WTC11 (cell line): ENCODE measurements around the gene ERC2. TPM values are rescaled to one million over a fixed set of nuclear protein-coding genes. Genes with fewer than 3 reads are reported as not detected.

Experiments used
- ATAC-seq: fragments of 200-7000 bp; cut with Tn5 transposase; 2 replicates; pipeline ENCODE4 v1.10.0; 2021; ENCODE audit warnings: mild to moderate bottlenecking, moderate library complexity
- CTCF ChIA-PET: fragments of 300-600 bp; sonication (Branson Sonifier 250); formaldehyde crosslinking; loops from one replicate; lab custom pipeline; 2021; ENCODE audit warnings: antibody characterized with exemption; lab: Charles Lee
- POLR2A ChIA-PET: fragments of 350-600 bp; sonication (Branson Sonifier 250); formaldehyde crosslinking; loops from one replicate; lab custom pipeline; 2021; ENCODE audit warnings: antibody characterized with exemption; lab: Charles Lee
- DNase-seq: peaks from one replicate; pipeline ENCODE4 v3.0.0; 2021; ENCODE audit warnings: low spot score
- H3K27ac Mint-ChIP-seq: 2 replicates; pipeline ENCODE4 v1.8.0; 2021; ENCODE audit warnings: mixed read lengths
- H3K27me3 Mint-ChIP-seq: 2 replicates; pipeline ENCODE4 v1.8.0; 2021; ENCODE audit warnings: low read depth, mild to moderate bottlenecking, moderate library complexity, mixed read lengths
- H3K36me3 Mint-ChIP-seq: 2 replicates; pipeline ENCODE4 v1.8.0; 2021; ENCODE audit warnings: mixed read lengths
- H3K4me1 Mint-ChIP-seq: 2 replicates; pipeline ENCODE4 v1.8.0; 2022; ENCODE audit warnings: mixed read lengths
- H3K4me3 Mint-ChIP-seq: 2 replicates; pipeline ENCODE4 v1.8.0; 2021; ENCODE audit warnings: mild to moderate bottlenecking, moderate library complexity, mixed read lengths
- H3K9me3 Mint-ChIP-seq: 2 replicates; pipeline ENCODE4 v1.8.0; 2021; ENCODE audit warnings: mixed read lengths
- CREB1 ChIP-seq: sonication (generic); formaldehyde crosslinking; IDR thresholded peaks from 2 replicates; pipeline ENCODE4 v1.8.0; 2023; ENCODE audit warnings: mild to moderate bottlenecking, missing genetic modification reagents
- ESRRA ChIP-seq: sonication (generic); formaldehyde crosslinking; IDR thresholded peaks from 2 replicates; pipeline ENCODE4 v1.8.1; 2022; ENCODE audit warnings: mild to moderate bottlenecking, missing genetic modification reagents, borderline replicate concordance
- FOXK1 ChIP-seq: sonication (generic); formaldehyde crosslinking; IDR thresholded peaks from 2 replicates; pipeline ENCODE4 v1.8.0; 2022; ENCODE audit warnings: mild to moderate bottlenecking, moderate library complexity, missing genetic modification reagents
- FOXP1 ChIP-seq: sonication (generic); formaldehyde crosslinking; IDR thresholded peaks from 2 replicates; pipeline ENCODE4 v1.8.0; 2022; ENCODE audit warnings: missing genetic modification reagents, mild to moderate bottlenecking, moderate library complexity, borderline replicate concordance
- GRHL2 ChIP-seq: fragments of 250-450 bp; sonication (Bioruptor Pico); IDR thresholded peaks from 2 replicates; pipeline ENCODE4 v1.8.0; 2022; ENCODE audit warnings: mild to moderate bottlenecking, moderate library complexity; ENCODE audit not compliant: insufficient replicate concordance, severe bottlenecking
- HMGA2 ChIP-seq: fragments of 250-450 bp; sonication (Bioruptor Pico); IDR thresholded peaks from 2 replicates; pipeline ENCODE4 v1.4.0; 2021; ENCODE audit warnings: mild to moderate bottlenecking, moderate library complexity
- KAT7 ChIP-seq: sonication (generic); formaldehyde crosslinking; IDR thresholded peaks from 2 replicates; pipeline ENCODE4 v1.8.1; 2023; ENCODE audit warnings: missing genetic modification reagents, mild to moderate bottlenecking, borderline replicate concordance
- PRDM15 ChIP-seq: sonication (generic); formaldehyde crosslinking; IDR thresholded peaks from 2 replicates; pipeline ENCODE4 v1.8.0; 2022; ENCODE audit warnings: missing genetic modification reagents
- RORB ChIP-seq: fragments of 250-450 bp; sonication (Bioruptor Pico); IDR thresholded peaks from 2 replicates; pipeline ENCODE4 v1.9.0; 2021; ENCODE audit warnings: mild to moderate bottlenecking
- SMAD3 ChIP-seq: sonication (generic); formaldehyde crosslinking; IDR thresholded peaks from 2 replicates; pipeline ENCODE4 v1.8.0; 2022; ENCODE audit warnings: missing genetic modification reagents, mild to moderate bottlenecking, borderline replicate concordance
- SOX15 ChIP-seq: fragments of 250-450 bp; sonication (Bioruptor Pico); IDR thresholded peaks from 2 replicates; pipeline ENCODE4 v1.9.0; 2021; ENCODE audit warnings: mild to moderate bottlenecking
- TP53 ChIP-seq: sonication (generic); formaldehyde crosslinking; IDR thresholded peaks from 2 replicates; pipeline ENCODE4 v1.8.1; 2023; ENCODE audit warnings: mild to moderate bottlenecking, missing genetic modification reagents
- ZBTB21 ChIP-seq: sonication (generic); formaldehyde crosslinking; IDR thresholded peaks from 2 replicates; pipeline ENCODE4 v1.8.1; 2023; ENCODE audit warnings: mild to moderate bottlenecking, missing genetic modification reagents, borderline replicate concordance
- ZBTB43 ChIP-seq: sonication (generic); formaldehyde crosslinking; IDR thresholded peaks from 2 replicates; pipeline ENCODE4 v1.8.1; 2023; ENCODE audit warnings: mild to moderate bottlenecking, missing genetic modification reagents
- ZNF219 ChIP-seq: sonication (generic); formaldehyde crosslinking; IDR thresholded peaks from 2 replicates; pipeline ENCODE4 v1.8.0; 2023; ENCODE audit warnings: missing genetic modification reagents, mild to moderate bottlenecking, borderline replicate concordance
- ZNF281 ChIP-seq: sonication (generic); formaldehyde crosslinking; IDR thresholded peaks from 2 replicates; pipeline ENCODE4 v1.8.0; 2023; ENCODE audit warnings: mild to moderate bottlenecking, missing genetic modification reagents
- total RNA-seq: library from RNA; stranded (reverse); gene quantifications from 3 replicates; pipeline ENCODE4 v1.2.3, GENCODE V29; 2021

Gene ERC2
- total RNA-seq, 1 experiment from 2014 or later = 23.5 TPM

GRCh38 chr3:55482496-55483195 lies 985.6 kb downstream of the ERC2 start (continued):
- TF ChIP-seq ZNF281 = no peak
- TF ChIP-seq CREB1 (CRISPR knock-in tag) = no peak
- TF ChIP-seq FOXK1 = no peak

- CTCF ChIA-PET = interaction anchor here (0.8 to 2.0 kb wide), 6 partner anchors 18 to 651 kb away, joined by 3 to 8 read pairs (median 4); no protein-coding TSS in a partner anchor
- POLR2A ChIA-PET = interaction anchor here (0.6 kb wide), 1 partner anchor 1135 kb away, joined by 3 read pairs; no protein-coding TSS in a partner anchor
- Mint-ChIP-seq H3K27ac (no peak overlapping the region), H3K36me3 (no peaks in the 10 kb centered on the region), H3K27me3 (peaks cover 95% of the 10 kb centered on the region), H3K4me1 (peaks cover 27% of the 10 kb centered on the region), H3K9me3 (no peaks in the 10 kb centered on the region), H3K4me3 (peak overlapping the region; percentile 85)
- TF ChIP-seq ZNF219 (CRISPR knock-in tag) = peak; percentile 66; the same call in 1 of the 2 replicates
- TF ChIP-seq KAT7 (CRISPR knock-in tag) = 0 out of 2 replicates have a peak, but pooled peaks have one; percentile 19
- 0 out of 2 replicates have a peak, but pooled peaks have one; percentile 24 for TF ChIP-seq ZBTB43
- TF ChIP-seq SMAD3 = 0 out of 2 replicates have a peak, but pooled peaks have one; percentile 14
- no peak for TF ChIP-seq PRDM15 (CRISPR knock-in tag)
- 0 out of 2 replicates have a peak, but pooled peaks have one; percentile 0 for ATAC-seq
- peak; percentile 57 for DNase-seq
Observed at GRCh38 chr3:55481744-55482495, 986.3 kb downstream of the ERC2 start.

- Mint-ChIP-seq H3K36me3 (no peaks in the 10 kb centered on the region), H3K27me3 (peaks cover 96% of the 10 kb centered on the region), H3K4me1 (peaks cover 34% of the 10 kb centered on the region), H3K9me3 (no peaks in the 10 kb centered on the region)
- TF ChIP-seq TP53 = no peak
- TF ChIP-seq FOXK1 = 0 out of 2 replicates have a peak, but pooled peaks have one; percentile 14
- TF ChIP-seq RORB = no peak
- no peak for TF ChIP-seq KAT7 (CRISPR knock-in tag)
- no peak for TF ChIP-seq GRHL2 (CRISPR knock-in tag)
- TF ChIP-seq ZNF281 = no peak
- TF ChIP-seq FOXP1 = 0 out of 2 replicates have a peak, but pooled peaks have one; percentile 10
- TF ChIP-seq HMGA2 (CRISPR knock-in tag) = no peak
- no peak for TF ChIP-seq ESRRA (CRISPR knock-in tag)
- no peak for TF ChIP-seq ZBTB21 (CRISPR knock-in tag)
- TF ChIP-seq SOX15 (CRISPR knock-in tag) = no peak
- TF ChIP-seq, all 79 proteins: peak for 2
- DNase-seq (peak; percentile 34), ATAC-seq (no peak)
- Mint-ChIP-seq H3K27ac (no peak overlapping the region), H3K4me3 (peak overlapping the region; percentile 85)
- CTCF ChIA-PET = interaction anchor here (1.2 kb wide), 1 partner anchor 289 kb away, joined by 3 read pairs; no protein-coding TSS in a partner anchor
- POLR2A ChIA-PET = no interaction called here
Observed at GRCh38 chr3:55480911-55481743, 987.1 kb downstream of the ERC2 start.
